ENCODE measurements around the gene HCN2.

DNA sequence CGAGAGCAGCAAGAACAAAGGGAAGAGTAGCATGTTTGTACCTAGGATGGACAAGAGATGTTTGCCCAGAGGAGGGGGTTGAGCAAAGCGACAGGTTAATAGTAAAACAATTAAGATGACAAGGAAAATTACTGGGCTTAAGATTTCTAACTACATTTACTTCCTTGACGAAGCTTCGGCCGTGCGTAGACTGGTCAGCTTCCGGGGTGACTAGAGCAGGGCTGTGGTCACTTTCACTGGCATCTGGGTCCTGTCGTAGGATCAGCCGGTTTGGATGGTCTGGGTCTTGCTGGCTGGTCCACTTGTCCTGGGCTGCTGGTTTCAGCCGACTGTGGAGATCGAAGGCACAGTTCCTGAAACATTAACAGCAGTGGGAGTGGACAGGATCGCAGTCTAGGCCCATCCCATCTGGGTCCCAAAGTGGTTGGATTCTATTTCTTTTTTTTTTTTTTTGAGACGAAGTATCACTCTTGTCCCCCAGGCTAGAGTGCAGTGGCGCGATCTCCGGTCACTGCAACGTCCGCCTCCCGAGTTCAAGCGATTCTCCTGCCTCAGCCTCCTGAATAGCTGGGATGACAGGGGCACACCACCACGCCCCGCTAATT is 22.3 kb upstream of the HCN2 start:
- TF ChIP-seq, protein P1, sequence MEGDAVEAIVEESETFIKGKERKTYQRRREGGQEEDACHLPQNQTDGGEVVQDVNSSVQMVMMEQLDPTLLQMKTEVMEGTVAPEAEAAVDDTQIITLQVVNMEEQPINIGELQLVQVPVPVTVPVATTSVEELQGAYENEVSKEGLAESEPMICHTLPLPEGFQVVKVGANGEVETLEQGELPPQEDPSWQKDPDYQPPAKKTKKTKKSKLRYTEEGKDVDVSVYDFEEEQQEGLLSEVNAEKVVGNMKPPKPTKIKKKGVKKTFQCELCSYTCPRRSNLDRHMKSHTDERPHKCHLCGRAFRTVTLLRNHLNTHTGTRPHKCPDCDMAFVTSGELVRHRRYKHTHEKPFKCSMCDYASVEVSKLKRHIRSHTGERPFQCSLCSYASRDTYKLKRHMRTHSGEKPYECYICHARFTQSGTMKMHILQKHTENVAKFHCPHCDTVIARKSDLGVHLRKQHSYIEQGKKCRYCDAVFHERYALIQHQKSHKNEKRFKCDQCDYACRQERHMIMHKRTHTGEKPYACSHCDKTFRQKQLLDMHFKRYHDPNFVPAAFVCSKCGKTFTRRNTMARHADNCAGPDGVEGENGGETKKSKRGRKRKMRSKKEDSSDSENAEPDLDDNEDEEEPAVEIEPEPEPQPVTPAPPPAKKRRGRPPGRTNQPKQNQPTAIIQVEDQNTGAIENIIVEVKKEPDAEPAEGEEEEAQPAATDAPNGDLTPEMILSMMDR (IDR thresholded peaks at IDR 0.05; ENCODE audit: insufficient read depth, low read depth, low read length), result no peak
- no peak for TF ChIP-seq EZH2 (IDR thresholded peaks at IDR 0.05; ENCODE audit: insufficient read depth, low read length)
